GM19372 (cell line): ENCODE results near the gene DNAH14.
"Not testable (repeated sequence)": the region's sequence is repeated elsewhere in the genome, so short reads cannot be mapped to it uniquely, and the experiment has no call there.

Experiments used
- ATAC-seq: cut with Tn5 transposase; IDR thresholded peaks from one replicate; pipeline ENCODE4 v1.9.1; 2021; ENCODE audit warnings: mild to moderate bottlenecking, low read depth, moderate library complexity; ENCODE audit not compliant: unreplicated experiment

Gene DNAH14

DNA sequence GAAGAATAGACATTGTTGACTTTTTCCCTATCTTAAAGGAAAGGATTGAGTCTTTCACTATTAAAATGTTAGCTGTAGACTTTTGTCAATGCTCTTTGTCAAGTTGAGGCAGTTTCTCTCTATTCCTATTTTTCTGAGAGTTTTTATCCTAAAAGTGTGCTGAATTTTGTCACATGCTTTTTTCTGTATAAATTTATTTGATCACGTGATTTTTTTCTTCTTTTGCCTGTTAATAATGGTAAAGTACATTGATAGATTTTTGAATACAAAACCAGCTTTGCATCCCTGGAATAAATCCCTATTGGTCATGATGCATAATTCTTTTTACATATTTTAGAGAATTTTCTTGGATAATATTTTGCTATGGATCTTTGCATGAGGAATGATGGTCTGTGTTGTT lies 60.1 kb downstream of the DNAH14 start:
- no peak for ATAC-seq

DNA sequence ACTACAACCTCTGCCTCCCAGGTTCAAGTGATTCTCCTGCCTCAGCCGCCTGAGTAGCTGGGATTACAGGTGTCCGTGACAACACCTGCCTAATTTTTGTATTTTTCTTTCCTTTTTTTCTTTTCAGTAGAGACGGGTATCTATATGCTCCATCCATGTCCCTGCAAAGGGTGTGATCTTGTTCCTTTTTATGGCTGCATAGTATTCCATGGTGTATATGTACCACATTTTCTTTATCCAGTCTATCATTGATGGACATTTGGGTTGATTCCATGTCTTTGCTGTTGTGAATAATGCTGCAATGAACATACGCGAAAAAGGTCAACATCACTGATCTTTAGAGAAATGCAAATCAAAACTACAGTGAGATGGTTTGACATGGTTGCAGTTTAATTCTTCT lies 62.1 kb downstream of the DNAH14 start:
- not testable (repeated sequence) for ATAC-seq

DNA sequence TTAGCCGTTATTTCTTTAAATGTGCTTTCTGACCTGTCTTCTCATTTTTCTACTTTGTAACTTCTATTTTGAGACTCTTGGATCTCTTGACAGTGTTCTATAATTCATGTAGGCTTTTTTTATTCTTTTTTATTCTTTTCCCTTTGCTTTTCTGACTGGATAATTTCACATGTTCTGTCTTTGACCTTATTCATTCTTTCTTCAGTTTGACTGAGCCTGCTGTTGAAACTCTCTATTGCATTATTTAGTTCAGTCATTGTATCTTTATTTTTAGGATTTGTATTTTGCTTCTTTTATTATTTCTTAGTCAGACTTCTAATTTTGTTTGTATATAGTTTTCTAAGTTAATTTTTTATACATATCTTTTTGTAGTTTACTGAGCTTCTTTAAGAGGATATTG lies 66.1 kb downstream of the DNAH14 start:
- ATAC-seq: no peak

DNA sequence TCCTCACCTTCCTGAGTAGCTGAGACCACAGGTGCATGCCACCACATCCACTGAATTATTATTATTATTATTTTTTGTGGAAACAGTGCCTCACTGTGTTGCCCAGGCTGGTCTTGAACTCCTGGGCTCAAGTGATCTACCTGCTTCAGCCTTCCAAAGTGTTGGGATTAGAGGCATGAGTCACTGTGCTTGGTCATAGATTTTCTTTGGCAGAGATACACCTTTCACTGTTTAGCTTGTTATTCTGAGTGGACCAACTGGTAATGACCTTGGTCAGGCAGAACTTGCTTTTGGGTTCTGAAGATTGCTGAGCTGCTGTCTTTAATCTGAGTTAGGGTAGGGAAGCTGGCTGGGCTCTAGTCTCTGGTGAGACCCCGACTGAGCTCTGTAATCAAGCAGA lies 66.8 kb downstream of the DNAH14 start:
- ATAC-seq: no peak

DNA sequence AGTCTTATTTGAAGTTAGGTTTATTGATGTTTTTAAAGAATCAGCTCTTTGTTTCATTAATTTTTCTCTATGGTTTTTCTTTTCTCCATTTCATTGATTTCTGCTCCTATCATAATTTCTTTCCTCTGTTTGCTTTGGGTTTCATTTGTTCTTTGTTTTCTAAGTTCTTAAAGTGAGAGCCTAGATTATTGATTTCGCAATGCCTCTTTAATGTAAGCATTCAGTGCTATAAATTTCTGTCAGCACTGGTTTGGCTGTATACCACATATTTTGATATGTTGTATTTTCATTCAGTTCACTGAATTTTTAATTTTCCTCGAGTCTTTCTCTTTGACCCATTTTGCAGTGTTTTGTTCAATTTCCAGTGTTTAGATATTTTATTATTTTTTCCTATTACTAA lies 68.7 kb downstream of the DNAH14 start:
- ATAC-seq: no peak

DNA sequence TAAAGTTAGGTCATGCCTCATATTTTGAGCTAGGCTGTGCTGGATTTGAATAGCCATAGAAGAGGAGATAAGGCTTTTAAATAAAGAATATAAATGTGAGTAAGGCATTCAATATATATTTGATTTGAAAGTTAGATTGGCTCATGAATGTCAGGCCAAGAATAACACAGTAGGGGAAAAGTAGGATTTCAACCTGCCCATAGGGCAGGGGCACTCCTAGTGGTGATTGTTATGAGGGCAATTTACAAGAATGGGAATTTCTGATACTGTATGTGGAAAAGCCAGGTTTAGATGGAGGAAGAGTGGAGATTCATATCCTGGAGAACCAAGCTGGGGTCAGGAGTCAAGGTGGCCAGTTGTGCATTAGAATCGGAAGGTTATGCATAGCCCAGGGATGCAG lies 74.9 kb downstream of the DNAH14 start:
- no peak for ATAC-seq

DNA sequence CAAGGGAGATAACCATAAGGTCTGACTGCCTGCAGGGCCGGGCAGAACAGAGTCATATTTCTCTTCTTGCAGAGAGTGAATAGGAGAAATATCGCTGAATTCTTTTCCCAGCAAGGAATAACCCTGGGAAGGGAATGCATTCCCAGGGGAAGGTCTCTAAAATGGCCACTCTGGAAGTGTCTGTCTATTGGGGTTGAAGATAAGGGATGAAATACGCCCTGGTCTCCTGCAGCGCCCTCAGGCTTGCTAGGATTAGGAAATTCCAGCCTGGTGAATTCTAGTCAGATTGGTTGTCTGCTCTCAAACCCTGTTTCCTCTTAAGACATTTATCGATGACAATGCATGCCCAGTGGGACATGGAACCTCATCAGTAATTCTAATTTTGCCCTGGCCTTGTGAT lies 76.9 kb downstream of the DNAH14 start:
- ATAC-seq: not testable (repeated sequence)

DNA sequence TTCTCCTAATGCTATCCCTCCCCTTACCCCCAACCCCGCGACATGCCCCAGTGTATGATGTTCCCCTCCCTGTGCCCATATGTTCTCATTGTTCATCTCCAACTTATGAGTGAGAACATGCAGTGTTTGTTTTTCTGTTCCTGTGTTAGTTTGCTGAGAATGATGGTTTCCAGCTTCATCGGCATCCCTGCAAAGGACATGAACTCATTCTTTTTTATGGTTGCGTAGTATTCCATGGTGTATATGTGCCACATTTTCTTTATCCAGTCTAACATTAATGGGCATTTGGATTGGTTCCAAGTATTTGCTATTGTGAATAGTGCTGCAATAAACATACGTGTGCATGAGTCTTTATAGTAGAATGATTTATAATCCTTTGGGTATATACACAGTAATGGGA lies 78.6 kb downstream of the DNAH14 start:
- not testable (repeated sequence) for ATAC-seq

DNA sequence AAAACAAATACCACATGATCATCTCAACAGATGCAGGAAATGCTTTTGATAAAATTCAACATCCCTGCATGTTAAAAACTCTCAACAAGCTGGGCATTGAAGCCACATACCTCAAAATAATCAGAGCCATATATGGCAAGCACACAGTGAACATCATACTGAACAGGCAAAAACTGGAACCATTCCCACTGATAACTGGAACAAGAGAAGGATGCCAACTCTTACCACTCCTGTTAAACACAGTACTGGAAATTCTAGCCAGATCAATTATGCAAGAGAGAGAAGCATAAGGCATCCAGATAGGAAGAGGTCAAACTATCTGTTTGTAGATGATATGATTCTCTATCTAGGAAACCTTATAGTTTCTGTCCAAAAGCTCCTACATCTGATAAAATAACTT lies 91.6 kb downstream of the DNAH14 start:
- ATAC-seq: no peak

DNA sequence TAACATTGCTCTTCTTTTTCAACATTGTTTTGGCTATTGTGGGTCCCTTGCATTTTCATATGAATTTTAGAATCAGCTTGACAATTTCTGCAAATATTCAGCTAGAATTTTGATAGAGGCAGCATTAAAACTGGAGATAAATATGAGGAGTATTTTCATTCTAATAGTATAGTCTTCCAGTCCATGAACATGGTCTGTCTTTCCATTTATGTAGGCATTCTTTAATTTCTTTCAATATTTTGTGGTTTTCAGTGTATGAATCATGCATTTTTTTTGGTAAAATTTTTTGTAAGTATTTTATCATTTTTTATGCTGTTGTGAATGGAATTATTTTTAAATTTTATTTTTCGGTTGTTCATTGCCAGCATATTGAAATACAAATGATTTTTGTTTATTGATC lies 97.2 kb downstream of the DNAH14 start:
- no peak for ATAC-seq

DNA sequence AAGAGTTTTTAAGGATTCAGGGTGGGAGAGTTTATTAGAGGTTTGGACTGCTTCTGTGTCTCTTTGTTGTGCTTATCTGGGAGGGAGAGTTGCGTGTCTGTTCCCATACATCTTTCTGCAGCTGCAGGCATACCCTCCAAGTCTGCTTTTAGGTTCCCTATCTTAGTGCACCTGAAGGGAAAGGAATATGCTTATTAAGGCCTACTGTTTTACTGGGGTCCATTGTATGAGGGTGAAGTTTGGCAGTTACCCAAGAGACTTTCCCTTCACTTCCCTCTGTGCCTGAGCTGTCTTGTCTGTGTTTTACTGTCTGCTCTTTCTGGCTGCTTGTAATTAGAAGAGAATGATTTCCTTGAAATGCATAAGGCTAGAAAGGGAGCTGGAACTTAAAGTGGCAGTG lies 107.0 kb downstream of the DNAH14 start:
- ATAC-seq: not testable (repeated sequence)

DNA sequence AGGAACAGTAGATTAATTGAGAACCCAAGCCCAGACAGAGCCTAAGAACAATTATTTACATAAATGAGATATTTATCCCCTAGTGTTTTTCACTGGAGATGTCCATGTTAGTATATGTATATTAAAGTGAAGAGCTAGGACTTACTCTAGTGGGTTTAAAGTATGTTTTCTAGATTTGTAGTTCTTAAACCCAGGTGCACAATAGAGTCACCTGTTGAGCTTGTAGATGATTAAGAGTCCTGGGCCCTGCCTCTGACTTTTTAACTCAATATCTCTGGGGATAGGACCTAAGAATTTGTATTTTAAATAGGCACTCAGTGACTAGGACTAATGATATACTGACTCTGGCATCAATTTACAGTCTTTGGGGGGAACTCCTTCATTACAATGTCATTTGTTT lies 112.8 kb downstream of the DNAH14 start:
- ATAC-seq: no peak

DNA sequence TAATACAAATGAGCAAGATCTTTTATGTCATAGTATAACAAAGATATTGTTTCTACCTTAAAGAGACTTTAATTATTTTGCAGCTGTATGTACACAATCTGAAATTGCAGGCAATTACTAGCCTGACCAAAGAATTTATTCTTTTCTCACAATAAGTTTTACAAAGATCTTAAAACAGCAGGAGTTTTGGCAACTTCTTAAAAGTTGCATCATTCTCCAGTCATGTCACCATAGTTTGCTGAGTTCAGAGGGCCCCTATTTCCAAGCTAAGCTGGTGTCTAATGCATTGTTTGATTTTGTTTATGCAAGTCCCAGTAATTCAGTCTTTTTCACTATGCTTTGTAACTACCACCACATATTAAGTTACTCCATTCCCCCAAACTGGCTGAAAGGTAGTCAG lies 114.8 kb downstream of the DNAH14 start:
- ATAC-seq: no peak

DNA sequence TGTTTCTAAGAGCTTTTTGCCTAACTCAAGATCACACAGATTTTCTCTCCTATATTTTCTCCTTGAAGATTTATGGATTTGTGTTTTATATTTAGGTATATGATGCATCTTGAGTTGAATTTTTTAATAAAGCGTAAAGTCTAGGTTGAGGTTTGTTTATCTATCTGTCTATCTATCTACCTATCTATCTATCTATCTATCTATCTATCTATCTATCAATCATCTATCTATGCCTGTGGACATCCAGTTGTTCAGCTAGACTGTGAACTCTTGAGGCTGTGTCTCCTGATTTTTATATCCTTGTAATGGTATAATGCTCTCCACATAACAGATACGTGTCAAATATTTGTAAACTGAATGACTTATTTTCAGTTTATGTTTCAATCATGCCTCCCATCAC lies 120.1 kb downstream of the DNAH14 start:
- ATAC-seq: no peak

DNA sequence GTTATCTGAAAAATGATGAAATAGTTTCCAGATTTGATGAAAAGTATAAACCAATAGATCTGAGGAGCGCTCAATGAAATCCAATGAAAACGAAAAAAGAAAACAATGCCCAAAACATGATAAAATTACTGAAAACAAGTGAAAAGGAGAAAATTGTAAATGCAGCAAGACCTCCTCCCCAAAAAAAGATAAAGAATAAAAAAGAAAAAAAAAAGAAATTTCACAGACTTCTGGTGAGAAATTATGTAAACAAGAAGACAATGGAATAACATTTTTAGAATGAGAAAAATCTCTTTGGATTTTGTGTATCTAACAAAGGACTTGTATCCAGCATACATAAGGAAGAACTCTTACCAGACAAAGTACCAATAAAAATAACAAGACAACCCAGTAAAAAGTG lies 134.2 kb downstream of the DNAH14 start:
- ATAC-seq: no peak

DNA sequence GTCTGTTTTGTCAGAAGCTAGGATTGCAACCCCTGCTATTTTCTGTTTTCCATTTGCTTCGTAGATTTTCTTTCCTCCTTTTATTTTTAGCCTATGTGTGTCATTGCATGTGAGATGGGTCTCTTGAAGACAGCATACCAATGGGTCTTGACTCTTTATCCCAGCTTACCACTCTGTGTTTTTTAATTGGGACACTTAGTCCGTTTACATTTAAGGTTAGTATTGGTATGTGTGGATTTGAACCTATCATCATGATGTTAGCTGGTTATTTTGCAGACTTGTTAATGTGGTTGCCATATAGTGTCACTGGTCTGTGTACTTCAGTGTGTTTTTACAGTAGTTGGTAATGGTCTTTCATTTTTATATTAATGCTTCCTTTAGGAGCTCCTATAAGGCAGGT lies 141.5 kb downstream of the DNAH14 start:
- no peak for ATAC-seq

DNA sequence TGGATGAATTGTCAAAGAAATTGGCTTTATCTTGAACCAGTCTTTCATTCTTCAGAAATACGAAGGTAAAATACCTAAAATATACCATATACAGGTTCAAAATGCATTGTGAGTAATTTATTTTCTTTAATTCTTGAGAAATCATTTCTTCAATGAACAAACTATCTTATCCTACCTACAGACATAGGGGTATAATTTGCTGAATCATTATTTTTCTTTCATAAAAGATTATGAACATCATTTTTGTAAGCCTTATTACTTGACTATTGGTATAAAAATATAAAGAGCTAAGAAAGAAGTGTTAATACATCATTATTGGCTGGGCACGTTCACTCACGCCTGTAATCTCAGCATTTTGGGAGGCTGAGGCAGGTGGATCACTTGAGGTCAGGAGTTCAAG lies 167.7 kb downstream of the DNAH14 start:
- no peak for ATAC-seq

DNA sequence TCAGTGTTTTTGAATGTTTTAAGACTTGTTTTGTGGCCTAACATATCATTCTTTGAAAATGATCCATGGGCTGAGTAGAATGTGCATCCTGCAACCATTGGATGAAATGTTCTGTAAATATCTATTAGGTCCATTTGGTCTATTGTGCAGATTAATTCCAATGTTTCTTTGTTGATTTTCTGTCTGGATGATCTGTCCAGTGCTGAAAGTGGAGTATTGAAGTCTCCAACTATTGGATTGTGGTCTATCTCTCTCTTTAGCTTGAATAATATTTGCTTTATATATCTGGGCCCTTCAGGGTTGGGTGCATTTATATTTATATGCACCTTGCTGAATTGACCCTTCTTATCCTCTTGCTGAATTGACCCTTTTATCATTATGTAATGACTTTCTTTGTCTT lies 181.5 kb downstream of the DNAH14 start:
- no peak for ATAC-seq

DNA sequence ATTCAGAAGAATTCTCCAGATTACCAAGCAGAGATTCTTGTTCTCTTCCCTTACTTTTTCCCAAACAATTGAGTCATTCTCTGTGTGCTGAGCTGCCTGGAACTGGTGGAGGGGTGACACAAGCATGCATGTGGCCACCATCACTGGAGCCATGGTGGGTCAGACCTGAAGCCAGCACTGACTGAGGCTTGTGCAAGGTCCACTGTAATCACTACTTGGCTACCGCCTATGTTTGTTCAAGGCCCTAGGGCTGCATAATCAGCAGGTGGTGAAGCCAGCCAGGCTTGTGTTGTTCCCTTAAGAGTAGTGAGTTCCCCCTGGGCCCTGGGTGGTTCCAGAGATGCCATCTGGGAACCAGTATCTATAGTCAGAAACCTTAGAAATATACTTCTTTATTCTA lies 183.8 kb downstream of the DNAH14 start:
- ATAC-seq: no peak

DNA sequence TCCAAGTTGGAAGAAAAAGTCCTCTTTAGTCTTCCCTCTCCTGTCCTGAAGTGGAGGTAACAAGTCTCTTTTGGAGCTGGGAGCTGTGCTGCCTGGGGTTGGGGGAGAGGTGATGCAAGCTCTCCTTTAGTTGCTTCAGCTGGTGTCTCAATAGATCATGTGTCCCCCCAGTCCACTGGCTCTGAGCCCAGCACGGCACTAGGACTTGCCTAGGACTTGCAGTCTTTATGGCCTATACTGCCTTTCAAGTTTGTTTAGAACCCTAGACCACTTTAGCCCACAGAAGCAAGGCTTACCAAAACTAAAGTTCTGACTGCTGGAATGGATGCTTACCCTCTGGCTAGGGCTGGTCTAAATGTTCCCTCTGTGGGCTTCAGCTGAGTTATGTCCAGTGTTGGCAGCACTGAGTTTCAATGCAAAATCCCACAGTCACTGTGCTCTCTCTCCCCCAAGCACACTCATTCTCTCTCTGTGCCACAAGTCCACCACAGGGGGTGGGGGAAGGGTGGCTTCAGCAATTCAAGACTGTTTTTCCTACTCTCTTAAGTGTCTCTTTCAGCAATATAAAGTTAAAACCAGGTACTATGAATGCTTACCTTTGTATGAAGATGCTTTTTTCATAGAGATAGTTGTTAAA lies 185.0 kb downstream of the DNAH14 start:
- no peak for ATAC-seq

DNA sequence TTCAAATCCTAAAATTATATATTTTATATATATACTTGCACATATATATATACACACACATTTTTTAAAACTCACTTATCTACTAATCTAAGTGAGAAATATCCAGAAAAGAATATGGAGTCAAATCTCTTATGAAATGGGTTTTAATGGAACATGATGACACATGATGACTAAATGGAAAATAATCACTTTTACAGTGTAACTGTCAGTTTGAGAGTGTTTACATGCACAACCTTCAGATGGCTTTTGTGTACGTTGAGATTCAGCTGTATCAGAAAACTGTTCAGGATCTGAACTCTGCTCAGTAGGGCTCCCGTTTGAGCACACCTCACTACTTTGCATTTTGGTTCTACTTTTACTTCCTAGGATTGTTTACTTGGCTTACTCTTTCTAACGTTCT lies 189.8 kb downstream of the DNAH14 start:
- no peak for ATAC-seq

DNA sequence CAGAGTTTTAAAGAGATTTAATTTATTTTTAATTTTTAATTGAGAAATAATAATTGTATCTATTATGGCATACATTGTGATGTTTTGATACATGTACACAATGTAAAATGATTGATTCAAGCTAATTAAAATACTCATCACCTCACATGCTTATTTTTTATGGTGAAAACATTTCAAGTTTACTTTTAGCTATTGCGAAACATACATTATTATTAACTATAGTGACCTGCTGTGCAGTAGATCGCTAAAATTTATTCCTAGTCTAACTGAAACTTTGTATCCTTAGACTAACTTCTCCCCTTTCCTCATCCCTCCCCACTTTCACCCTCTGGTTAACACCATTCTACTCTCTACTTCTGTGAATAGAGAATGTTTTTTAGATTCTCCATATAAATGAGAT lies 191.6 kb downstream of the DNAH14 start:
- ATAC-seq: no peak

DNA sequence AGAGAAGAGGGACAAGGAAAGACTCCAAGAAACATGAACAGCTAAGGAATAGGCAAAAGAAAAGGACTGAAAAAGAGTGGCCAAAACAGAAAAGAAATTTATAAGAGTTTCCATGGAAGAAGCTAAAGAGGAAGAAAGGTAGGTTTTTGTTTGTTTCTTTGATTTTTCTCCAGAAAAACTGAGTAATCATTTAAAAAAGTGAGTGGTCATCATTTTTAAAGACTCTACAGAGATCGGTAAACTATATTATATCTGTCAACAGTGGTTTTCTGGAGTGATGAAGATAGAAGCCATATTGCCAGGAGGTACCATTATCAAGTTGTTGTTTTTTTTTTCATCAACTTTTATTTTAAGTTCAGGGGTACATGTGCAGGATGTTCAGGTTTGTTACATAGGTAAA lies 202.4 kb downstream of the DNAH14 start:
- no peak for ATAC-seq
